Keratinocyte (primary cell): ENCODE results near the gene SKP2. TPM values are rescaled to one million over a fixed set of nuclear protein-coding genes. Genes with fewer than 3 reads are reported as not detected.

Source experiments
- DNase-seq: peaks from one replicate; pipeline ENCODE4 v3.0.0-alpha.2; 2011; ENCODE audit warnings: low read depth, missing footprints, low spot score
- FAIRE-seq: peaks from 2 replicates; lab custom pipeline; 2011; peaks lifted over from hg19 to GRCh38; lab: Jason Lieb, UNC
- H2AFZ ChIP-seq: 2 replicates; pipeline ENCODE4 v1.6.0; 2012; ENCODE audit warnings: low read length, control low read depth, inconsistent platforms; ENCODE audit not compliant: control insufficient read depth
- H3K27ac ChIP-seq: 2 replicates; pipeline ENCODE4 v1.5.1; 2011; ENCODE audit warnings: low read length; ENCODE audit not compliant: control insufficient read depth, insufficient read depth
- H3K27me3 ChIP-seq: 3 replicates; pipeline ENCODE4 v1.6.0; 2011; ENCODE audit warnings: low read length; ENCODE audit not compliant: control insufficient read depth, insufficient read depth; ENCODE audit errors: extremely low read depth
- H3K36me3 ChIP-seq, 2 experiments: 2 replicates in 1 of 2; 3 replicates in 1 of 2; pipeline ENCODE4 v1.5.1; 2011; ENCODE audit warnings: low read length in 2 of 2, mild to moderate bottlenecking in 1 of 2; ENCODE audit not compliant: control insufficient read depth in 2 of 2, insufficient read depth in 2 of 2; ENCODE audit errors: extremely low read depth in 1 of 2
- H3K4me1 ChIP-seq: 3 replicates; pipeline ENCODE4 v1.5.1; 2011; ENCODE audit warnings: low read length; ENCODE audit not compliant: control insufficient read depth, insufficient read depth; ENCODE audit errors: extremely low read depth
- H3K4me2 ChIP-seq: 3 replicates; pipeline ENCODE4 v1.6.0; 2011; ENCODE audit warnings: low read depth, low read length; ENCODE audit not compliant: control insufficient read depth, insufficient read depth; ENCODE audit errors: extremely low read depth
- H3K4me3 ChIP-seq, 3 experiments: fragments of 200-600 bp in 1 of 3; sonication (generic) in 1 of 3; 2 replicates in 2 of 3; 3 replicates in 1 of 3; pipeline ENCODE4 v1.5.1; 2011 to 2016; ENCODE audit warnings: low read length in 3 of 3, mild to moderate bottlenecking in 3 of 3, control low read depth in 2 of 3, inconsistent platforms in 1 of 3, low read depth in 1 of 3, mixed read lengths in 1 of 3, mixed run types in 1 of 3, moderate library complexity in 1 of 3; ENCODE audit not compliant: control insufficient read depth in 2 of 3, insufficient read depth in 2 of 3; ENCODE audit errors: extremely low read depth in 1 of 3
- H3K79me2 ChIP-seq: 2 replicates; pipeline ENCODE4 v1.6.0; 2012; ENCODE audit warnings: low read length; ENCODE audit not compliant: control insufficient read depth, insufficient read depth
- H3K9ac ChIP-seq: 3 replicates; pipeline ENCODE4 v1.6.0; 2011; ENCODE audit warnings: low read length; ENCODE audit not compliant: control insufficient read depth, insufficient read depth; ENCODE audit errors: extremely low read depth
- H3K9me1 ChIP-seq: 3 replicates; pipeline ENCODE4 v1.6.0; 2011; ENCODE audit warnings: low read length; ENCODE audit not compliant: control insufficient read depth, insufficient read depth; ENCODE audit errors: extremely low read depth
- H3K9me3 ChIP-seq: 2 replicates; pipeline ENCODE4 v1.5.1; 2012; ENCODE audit warnings: low read depth, low read length; ENCODE audit not compliant: control insufficient read depth
- H4K20me1 ChIP-seq: 3 replicates; pipeline ENCODE4 v1.6.0; 2011; ENCODE audit warnings: low read length; ENCODE audit not compliant: control insufficient read depth, insufficient read depth; ENCODE audit errors: extremely low read depth
- CTCF ChIP-seq, 3 experiments: IDR thresholded peaks in 1 of 3; conservative IDR thresholded peaks in 1 of 3; optimal IDR thresholded peaks in 1 of 3; 2 replicates in 2 of 3; 3 replicates in 1 of 3; pipeline versions ENCODE3 to v1.5.1; 2011; ENCODE audit warnings: low read length in 3 of 3, mild to moderate bottlenecking in 3 of 3, moderate library complexity in 2 of 3, control low read depth in 1 of 3, inconsistent platforms in 1 of 3; ENCODE audit not compliant: insufficient read depth in 2 of 3; ENCODE audit errors: extremely low read depth in 1 of 3
- EZH2 ChIP-seq: IDR thresholded peaks from one replicate; pipeline ENCODE4 v1.6.1; 2012; ENCODE audit warnings: inconsistent platforms, mild to moderate bottlenecking, low read length, moderate library complexity
- dilution Hi-C: fragments of 300-500 bp; cut with MboI; formaldehyde crosslinking; loops from one replicate; pipeline ENCODE4 v1.7.0; 2020; ENCODE audit warnings: low sequenced_read_pairs; ENCODE audit not compliant: extremely low pct_ligation_motif_present
- polyA plus RNA-seq, 5 experiments: library from polyadenylated mRNA; depleted of rRNA in 3 of 5; stranded (reverse) in 3 of 5; stranded (forward) in 1 of 5; unstranded in 1 of 5; fragments of >200 nt; gene quantifications; 1 replicate in 1 of 5; 2 replicates in 3 of 5; 3 replicates in 1 of 5; pipeline versions ENCODE4 v1.2.1 to v1.2.3, GENCODE V29; 2011 to 2012; ENCODE audit warnings: missing spikeins in 2 of 5, low read depth in 1 of 5, low replicate concordance in 1 of 5

The SKP2 gene
- polyA plus RNA-seq, 1 donor (not counting 4 experiments of a cell fraction or from before 2014, with no cell fraction given): 34.6 TPM

- Histone ChIP-seq H3K27me3 (no peaks in the 10 kb centered on the region), H3K27ac (no peak overlapping the region), H3K36me3 (no peaks in the 10 kb centered on the region), H3K4me3 (no peak overlapping the region), H3K9me1 (no peaks in the 10 kb centered on the region), H3K9ac (no peak overlapping the region), H3K4me1 (peaks cover 3% of the 10 kb centered on the region), H4K20me1 (no peaks in the 10 kb centered on the region), H3K9me3 (no peaks in the 10 kb centered on the region), H3K4me2 (no peak overlapping the region), H3K79me2 (no peaks in the 10 kb centered on the region), H2AFZ (no peak overlapping the region)
- DNase-seq (no peak), FAIRE-seq (no peak)
- dilution Hi-C loops: no loop called here
- no peak for TF ChIP-seq CTCF (optimal IDR thresholded peaks at IDR 0.05 in 1 of 3, IDR thresholded peaks at IDR 0.05 in 1 of 3, conservative IDR thresholded peaks at IDR 0.05 in 1 of 3; ENCODE audit: extremely low read depth in 1 of 3, insufficient read depth in 2 of 3, low read length in 3 of 3)
- no peak for TF ChIP-seq EZH2
These were observed 57.8 kb downstream of the SKP2 start for GRCh38 chr5:36209664-36210063.

GRCh38 chr5:36214436-36214835 is 62.5 kb downstream of the SKP2 start:
- Histone ChIP-seq H3K27ac (no peak overlapping the region), H3K36me3 (no peaks in the 10 kb centered on the region), H3K27me3 (no peaks in the 10 kb centered on the region), H3K79me2 (no peaks in the 10 kb centered on the region), H4K20me1 (no peaks in the 10 kb centered on the region), H3K4me1 (peaks cover 3% of the 10 kb centered on the region), H3K4me3 (no peak overlapping the region), H3K4me2 (no peak overlapping the region), H3K9me1 (no peaks in the 10 kb centered on the region), H3K9ac (no peak overlapping the region), H3K9me3 (no peaks in the 10 kb centered on the region), H2AFZ (no peak overlapping the region)
- no peak for TF ChIP-seq EZH2
- TF ChIP-seq CTCF (optimal IDR thresholded peaks at IDR 0.05 in 1 of 3, IDR thresholded peaks at IDR 0.05 in 1 of 3, conservative IDR thresholded peaks at IDR 0.05 in 1 of 3; ENCODE audit: extremely low read depth in 1 of 3, insufficient read depth in 2 of 3, low read length in 3 of 3): no peak
- dilution Hi-C loops: no loop called here
- FAIRE-seq: no peak
- DNase-seq: no peak
